ENCODE results near the gene CEP76.

GRCh38 chr18:12637901-12638643, 64.5 kb downstream of the CEP76 start:
- TF ChIP-seq MXI1 (conservative IDR thresholded peaks at IDR 0.05; ENCODE audit: poor library complexity, severe bottlenecking) (no peak), RAD21 (conservative IDR thresholded peaks at IDR 0.05) (no peak)

All from neural cell (in vitro differentiated cells).